WTC11 (cell line): ENCODE results near the gene ZSCAN18. TPM values are rescaled to one million over a fixed set of nuclear protein-coding genes. Genes with fewer than 3 reads are reported as not detected.
A peak's percentile ranks its signal among the peaks of the same experiment; 100 is the strongest.

Experiments used
- ATAC-seq: fragments of 200-7000 bp; cut with Tn5 transposase; 2 replicates; pipeline ENCODE4 v1.10.0; 2021; ENCODE audit warnings: mild to moderate bottlenecking, moderate library complexity
- CTCF ChIA-PET: fragments of 300-600 bp; sonication (Branson Sonifier 250); formaldehyde crosslinking; loops from one replicate; lab custom pipeline; 2021; ENCODE audit warnings: antibody characterized with exemption; lab: Charles Lee
- POLR2A ChIA-PET: fragments of 350-600 bp; sonication (Branson Sonifier 250); formaldehyde crosslinking; loops from one replicate; lab custom pipeline; 2021; ENCODE audit warnings: antibody characterized with exemption; lab: Charles Lee
- DNase-seq: peaks from one replicate; pipeline ENCODE4 v3.0.0; 2021; ENCODE audit warnings: low spot score
- H3K27ac Mint-ChIP-seq: 2 replicates; pipeline ENCODE4 v1.8.0; 2021; ENCODE audit warnings: mixed read lengths
- H3K27me3 Mint-ChIP-seq: 2 replicates; pipeline ENCODE4 v1.8.0; 2021; ENCODE audit warnings: low read depth, mild to moderate bottlenecking, moderate library complexity, mixed read lengths
- H3K36me3 Mint-ChIP-seq: 2 replicates; pipeline ENCODE4 v1.8.0; 2021; ENCODE audit warnings: mixed read lengths
- H3K4me1 Mint-ChIP-seq: 2 replicates; pipeline ENCODE4 v1.8.0; 2022; ENCODE audit warnings: mixed read lengths
- H3K4me3 Mint-ChIP-seq: 2 replicates; pipeline ENCODE4 v1.8.0; 2021; ENCODE audit warnings: mild to moderate bottlenecking, moderate library complexity, mixed read lengths
- H3K9me3 Mint-ChIP-seq: 2 replicates; pipeline ENCODE4 v1.8.0; 2021; ENCODE audit warnings: mixed read lengths
- CREM ChIP-seq: sonication (generic); formaldehyde crosslinking; IDR thresholded peaks from 2 replicates; pipeline ENCODE4 v1.8.1; 2022; ENCODE audit warnings: mild to moderate bottlenecking, missing genetic modification reagents, moderate library complexity
- ESRRA ChIP-seq: sonication (generic); formaldehyde crosslinking; IDR thresholded peaks from 2 replicates; pipeline ENCODE4 v1.8.1; 2022; ENCODE audit warnings: mild to moderate bottlenecking, missing genetic modification reagents, borderline replicate concordance
- FOXJ3 ChIP-seq: sonication (generic); formaldehyde crosslinking; IDR thresholded peaks from 2 replicates; pipeline ENCODE4 v1.9.0; 2021; ENCODE audit warnings: missing genetic modification reagents, mild to moderate bottlenecking, borderline replicate concordance
- GABPB1 ChIP-seq: sonication (generic); formaldehyde crosslinking; IDR thresholded peaks from 2 replicates; pipeline ENCODE4 v1.8.1; 2023; ENCODE audit warnings: mild to moderate bottlenecking, missing genetic modification reagents
- NR3C1 ChIP-seq: sonication (generic); formaldehyde crosslinking; conservative IDR thresholded peaks from 2 replicates; pipeline ENCODE4 v1.8.1; 2023; ENCODE audit warnings: low read depth, mild to moderate bottlenecking, missing genetic modification reagents
- SMAD3 ChIP-seq: sonication (generic); formaldehyde crosslinking; IDR thresholded peaks from 2 replicates; pipeline ENCODE4 v1.8.0; 2022; ENCODE audit warnings: missing genetic modification reagents, mild to moderate bottlenecking, borderline replicate concordance
- TEAD1 ChIP-seq: sonication (generic); formaldehyde crosslinking; IDR thresholded peaks from 2 replicates; pipeline ENCODE4 v1.8.0; 2022; ENCODE audit warnings: mild to moderate bottlenecking, missing genetic modification reagents
- ZNF263 ChIP-seq: sonication (generic); formaldehyde crosslinking; IDR thresholded peaks from 2 replicates; pipeline ENCODE4 v1.8.1; 2022; ENCODE audit warnings: low read depth, mild to moderate bottlenecking, moderate library complexity, missing genetic modification reagents
- ZNF317 ChIP-seq: sonication (generic); formaldehyde crosslinking; IDR thresholded peaks from 2 replicates; pipeline ENCODE4 v1.8.1; 2023; ENCODE audit warnings: low read depth, mild to moderate bottlenecking, moderate library complexity, missing genetic modification reagents, borderline replicate concordance
- ZNF416 ChIP-seq: fragments of 250-450 bp; sonication (Bioruptor Pico); IDR thresholded peaks from 2 replicates; pipeline ENCODE4 v1.9.0; 2021; ENCODE audit warnings: mild to moderate bottlenecking, inconsistent platforms
- total RNA-seq: library from RNA; stranded (reverse); gene quantifications from 3 replicates; pipeline ENCODE4 v1.2.3, GENCODE V29; 2021
- TF ChIP-seq, protein P1 (sequence below): sonication (generic); formaldehyde crosslinking; IDR thresholded peaks from 2 replicates; pipeline ENCODE4 v1.8.1; 2022; ENCODE audit warnings: mild to moderate bottlenecking, moderate library complexity, missing genetic modification reagents
- TF ChIP-seq, protein P2 (sequence below): fragments of 250-450 bp; sonication (Bioruptor Pico); IDR thresholded peaks from 2 replicates; pipeline ENCODE4 v1.8.0; 2021; ENCODE audit warnings: mild to moderate bottlenecking
- TF ChIP-seq, protein P3 (sequence below): sonication (generic); formaldehyde crosslinking; conservative IDR thresholded peaks from 2 replicates; pipeline ENCODE4 v1.8.1; 2023; ENCODE audit warnings: mild to moderate bottlenecking, low read depth, missing genetic modification reagents, moderate library complexity
- TF ChIP-seq, protein P4 (sequence below): sonication (generic); formaldehyde crosslinking; IDR thresholded peaks from 2 replicates; pipeline ENCODE4 v1.8.0; 2022; ENCODE audit warnings: missing genetic modification reagents
- TF ChIP-seq, protein P5 (sequence below): sonication (generic); formaldehyde crosslinking; IDR thresholded peaks from 2 replicates; pipeline ENCODE4 v1.8.1; 2023; ENCODE audit warnings: mild to moderate bottlenecking, moderate library complexity, missing genetic modification reagents
- TF ChIP-seq, protein P6 (sequence below): sonication (generic); formaldehyde crosslinking; IDR thresholded peaks from 2 replicates; pipeline ENCODE4 v1.8.1; 2023; ENCODE audit warnings: mild to moderate bottlenecking, missing genetic modification reagents
- TF ChIP-seq, protein P7 (sequence below): sonication (generic); formaldehyde crosslinking; IDR thresholded peaks from 2 replicates; pipeline ENCODE4 v1.8.1; 2023; ENCODE audit warnings: mild to moderate bottlenecking, missing genetic modification reagents
- TF ChIP-seq, protein P8 (sequence below): sonication (generic); formaldehyde crosslinking; IDR thresholded peaks from 2 replicates; pipeline ENCODE4 v1.8.0; 2023; ENCODE audit warnings: mild to moderate bottlenecking, missing genetic modification reagents

ZSCAN18 gene
- total RNA-seq, 1 experiment from 2014 or later, result 55.9 TPM

DNA sequence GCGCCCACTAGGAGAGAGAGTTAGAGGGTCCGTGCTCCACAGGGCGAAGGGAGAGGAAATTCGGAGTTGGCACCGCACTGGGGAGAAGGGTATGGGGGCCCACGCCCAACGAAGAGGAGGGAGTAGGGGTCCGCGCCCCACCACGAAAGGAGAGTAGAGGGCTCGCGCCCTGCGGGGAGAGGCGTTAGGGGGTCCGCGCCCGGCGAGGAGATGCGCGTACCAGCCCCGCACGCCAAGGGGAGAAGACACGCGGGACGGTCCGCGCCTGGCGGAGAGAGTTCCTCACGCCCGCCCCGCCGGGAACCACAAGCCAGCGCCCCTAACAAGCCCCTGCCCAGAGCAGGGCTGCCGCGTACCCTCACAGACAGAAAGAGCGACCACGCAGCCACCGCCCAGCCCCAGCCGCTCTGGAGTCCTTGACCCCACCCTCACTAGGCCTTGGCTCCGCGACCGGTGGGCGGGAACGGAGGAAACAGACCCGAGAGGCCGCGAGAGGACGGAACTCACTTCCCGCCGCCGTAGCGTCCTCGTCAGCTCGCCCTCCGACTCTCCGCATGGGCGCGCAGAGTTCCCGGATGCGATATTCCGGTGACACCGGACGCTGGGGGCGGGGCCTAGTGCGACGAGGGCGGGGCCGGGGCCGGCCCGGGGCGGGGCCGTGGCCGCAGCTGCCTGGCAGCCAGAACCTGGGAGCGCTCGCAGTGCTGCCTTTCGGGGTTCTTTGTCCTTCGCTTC is 20.0 kb upstream of the ZSCAN18 start:
- Mint-ChIP-seq H3K4me3 (peak overlapping the region; percentile 59), H3K27me3 (peaks cover 36% of the 10 kb centered on the region), H3K36me3 (peaks cover 52% of the 10 kb centered on the region), H3K9me3 (peaks cover 76% of the 10 kb centered on the region), H3K4me1 (no peaks in the 10 kb centered on the region)
- POLR2A ChIA-PET, result no interaction called here
- peak; percentile 40 for DNase-seq
- TF ChIP-seq CREM (CRISPR knock-in tag) (no peak), SMAD3 (CRISPR knock-in tag) (no peak), ZNF317 (CRISPR knock-in tag) (no peak), ESRRA (CRISPR knock-in tag) (no peak), ZNF416 (CRISPR knock-in tag) (no peak), FOXJ3 (CRISPR knock-in tag) (no peak), TEAD1 (CRISPR knock-in tag) (no peak), ZNF263 (CRISPR knock-in tag) (no peak), NR3C1 (CRISPR knock-in tag) (no peak), GABPB1 (no peak)
- TF ChIP-seq, protein P1, sequence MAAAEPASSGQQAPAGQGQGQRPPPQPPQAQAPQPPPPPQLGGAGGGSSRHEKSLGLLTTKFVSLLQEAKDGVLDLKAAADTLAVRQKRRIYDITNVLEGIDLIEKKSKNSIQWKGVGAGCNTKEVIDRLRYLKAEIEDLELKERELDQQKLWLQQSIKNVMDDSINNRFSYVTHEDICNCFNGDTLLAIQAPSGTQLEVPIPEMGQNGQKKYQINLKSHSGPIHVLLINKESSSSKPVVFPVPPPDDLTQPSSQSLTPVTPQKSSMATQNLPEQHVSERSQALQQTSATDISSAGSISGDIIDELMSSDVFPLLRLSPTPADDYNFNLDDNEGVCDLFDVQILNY (CRISPR knock-in tag), result no peak
- TF ChIP-seq, protein P2, sequence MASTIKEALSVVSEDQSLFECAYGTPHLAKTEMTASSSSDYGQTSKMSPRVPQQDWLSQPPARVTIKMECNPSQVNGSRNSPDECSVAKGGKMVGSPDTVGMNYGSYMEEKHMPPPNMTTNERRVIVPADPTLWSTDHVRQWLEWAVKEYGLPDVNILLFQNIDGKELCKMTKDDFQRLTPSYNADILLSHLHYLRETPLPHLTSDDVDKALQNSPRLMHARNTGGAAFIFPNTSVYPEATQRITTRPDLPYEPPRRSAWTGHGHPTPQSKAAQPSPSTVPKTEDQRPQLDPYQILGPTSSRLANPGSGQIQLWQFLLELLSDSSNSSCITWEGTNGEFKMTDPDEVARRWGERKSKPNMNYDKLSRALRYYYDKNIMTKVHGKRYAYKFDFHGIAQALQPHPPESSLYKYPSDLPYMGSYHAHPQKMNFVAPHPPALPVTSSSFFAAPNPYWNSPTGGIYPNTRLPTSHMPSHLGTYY (CRISPR knock-in tag), result no peak
- TF ChIP-seq, protein P3, sequence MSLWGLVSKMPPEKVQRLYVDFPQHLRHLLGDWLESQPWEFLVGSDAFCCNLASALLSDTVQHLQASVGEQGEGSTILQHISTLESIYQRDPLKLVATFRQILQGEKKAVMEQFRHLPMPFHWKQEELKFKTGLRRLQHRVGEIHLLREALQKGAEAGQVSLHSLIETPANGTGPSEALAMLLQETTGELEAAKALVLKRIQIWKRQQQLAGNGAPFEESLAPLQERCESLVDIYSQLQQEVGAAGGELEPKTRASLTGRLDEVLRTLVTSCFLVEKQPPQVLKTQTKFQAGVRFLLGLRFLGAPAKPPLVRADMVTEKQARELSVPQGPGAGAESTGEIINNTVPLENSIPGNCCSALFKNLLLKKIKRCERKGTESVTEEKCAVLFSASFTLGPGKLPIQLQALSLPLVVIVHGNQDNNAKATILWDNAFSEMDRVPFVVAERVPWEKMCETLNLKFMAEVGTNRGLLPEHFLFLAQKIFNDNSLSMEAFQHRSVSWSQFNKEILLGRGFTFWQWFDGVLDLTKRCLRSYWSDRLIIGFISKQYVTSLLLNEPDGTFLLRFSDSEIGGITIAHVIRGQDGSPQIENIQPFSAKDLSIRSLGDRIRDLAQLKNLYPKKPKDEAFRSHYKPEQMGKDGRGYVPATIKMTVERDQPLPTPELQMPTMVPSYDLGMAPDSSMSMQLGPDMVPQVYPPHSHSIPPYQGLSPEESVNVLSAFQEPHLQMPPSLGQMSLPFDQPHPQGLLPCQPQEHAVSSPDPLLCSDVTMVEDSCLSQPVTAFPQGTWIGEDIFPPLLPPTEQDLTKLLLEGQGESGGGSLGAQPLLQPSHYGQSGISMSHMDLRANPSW (CRISPR knock-in tag), result no peak
- TF ChIP-seq, protein P4, sequence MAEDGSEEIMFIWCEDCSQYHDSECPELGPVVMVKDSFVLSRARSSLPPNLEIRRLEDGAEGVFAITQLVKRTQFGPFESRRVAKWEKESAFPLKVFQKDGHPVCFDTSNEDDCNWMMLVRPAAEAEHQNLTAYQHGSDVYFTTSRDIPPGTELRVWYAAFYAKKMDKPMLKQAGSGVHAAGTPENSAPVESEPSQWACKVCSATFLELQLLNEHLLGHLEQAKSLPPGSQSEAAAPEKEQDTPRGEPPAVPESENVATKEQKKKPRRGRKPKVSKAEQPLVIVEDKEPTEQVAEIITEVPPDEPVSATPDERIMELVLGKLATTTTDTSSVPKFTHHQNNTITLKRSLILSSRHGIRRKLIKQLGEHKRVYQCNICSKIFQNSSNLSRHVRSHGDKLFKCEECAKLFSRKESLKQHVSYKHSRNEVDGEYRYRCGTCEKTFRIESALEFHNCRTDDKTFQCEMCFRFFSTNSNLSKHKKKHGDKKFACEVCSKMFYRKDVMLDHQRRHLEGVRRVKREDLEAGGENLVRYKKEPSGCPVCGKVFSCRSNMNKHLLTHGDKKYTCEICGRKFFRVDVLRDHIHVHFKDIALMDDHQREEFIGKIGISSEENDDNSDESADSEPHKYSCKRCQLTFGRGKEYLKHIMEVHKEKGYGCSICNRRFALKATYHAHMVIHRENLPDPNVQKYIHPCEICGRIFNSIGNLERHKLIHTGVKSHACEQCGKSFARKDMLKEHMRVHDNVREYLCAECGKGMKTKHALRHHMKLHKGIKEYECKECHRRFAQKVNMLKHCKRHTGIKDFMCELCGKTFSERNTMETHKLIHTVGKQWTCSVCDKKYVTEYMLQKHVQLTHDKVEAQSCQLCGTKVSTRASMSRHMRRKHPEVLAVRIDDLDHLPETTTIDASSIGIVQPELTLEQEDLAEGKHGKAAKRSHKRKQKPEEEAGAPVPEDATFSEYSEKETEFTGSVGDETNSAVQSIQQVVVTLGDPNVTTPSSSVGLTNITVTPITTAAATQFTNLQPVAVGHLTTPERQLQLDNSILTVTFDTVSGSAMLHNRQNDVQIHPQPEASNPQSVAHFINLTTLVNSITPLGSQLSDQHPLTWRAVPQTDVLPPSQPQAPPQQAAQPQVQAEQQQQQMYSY (CRISPR knock-in tag), result no peak
- TF ChIP-seq, protein P5, sequence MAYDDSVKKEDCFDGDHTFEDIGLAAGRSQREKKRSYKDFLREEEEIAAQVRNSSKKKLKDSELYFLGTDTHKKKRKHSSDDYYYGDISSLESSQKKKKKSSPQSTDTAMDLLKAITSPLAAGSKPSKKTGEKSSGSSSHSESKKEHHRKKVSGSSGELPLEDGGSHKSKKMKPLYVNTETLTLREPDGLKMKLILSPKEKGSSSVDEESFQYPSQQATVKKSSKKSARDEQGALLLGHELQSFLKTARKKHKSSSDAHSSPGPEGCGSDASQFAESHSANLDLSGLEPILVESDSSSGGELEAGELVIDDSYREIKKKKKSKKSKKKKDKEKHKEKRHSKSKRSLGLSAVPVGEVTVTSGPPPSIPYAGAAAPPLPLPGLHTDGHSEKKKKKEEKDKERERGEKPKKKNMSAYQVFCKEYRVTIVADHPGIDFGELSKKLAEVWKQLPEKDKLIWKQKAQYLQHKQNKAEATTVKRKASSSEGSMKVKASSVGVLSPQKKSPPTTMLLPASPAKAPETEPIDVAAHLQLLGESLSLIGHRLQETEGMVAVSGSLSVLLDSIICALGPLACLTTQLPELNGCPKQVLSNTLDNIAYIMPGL (CRISPR knock-in tag), result no peak
- TF ChIP-seq, protein P6, sequence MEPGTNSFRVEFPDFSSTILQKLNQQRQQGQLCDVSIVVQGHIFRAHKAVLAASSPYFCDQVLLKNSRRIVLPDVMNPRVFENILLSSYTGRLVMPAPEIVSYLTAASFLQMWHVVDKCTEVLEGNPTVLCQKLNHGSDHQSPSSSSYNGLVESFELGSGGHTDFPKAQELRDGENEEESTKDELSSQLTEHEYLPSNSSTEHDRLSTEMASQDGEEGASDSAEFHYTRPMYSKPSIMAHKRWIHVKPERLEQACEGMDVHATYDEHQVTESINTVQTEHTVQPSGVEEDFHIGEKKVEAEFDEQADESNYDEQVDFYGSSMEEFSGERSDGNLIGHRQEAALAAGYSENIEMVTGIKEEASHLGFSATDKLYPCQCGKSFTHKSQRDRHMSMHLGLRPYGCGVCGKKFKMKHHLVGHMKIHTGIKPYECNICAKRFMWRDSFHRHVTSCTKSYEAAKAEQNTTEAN, result no peak
- TF ChIP-seq, protein P7, sequence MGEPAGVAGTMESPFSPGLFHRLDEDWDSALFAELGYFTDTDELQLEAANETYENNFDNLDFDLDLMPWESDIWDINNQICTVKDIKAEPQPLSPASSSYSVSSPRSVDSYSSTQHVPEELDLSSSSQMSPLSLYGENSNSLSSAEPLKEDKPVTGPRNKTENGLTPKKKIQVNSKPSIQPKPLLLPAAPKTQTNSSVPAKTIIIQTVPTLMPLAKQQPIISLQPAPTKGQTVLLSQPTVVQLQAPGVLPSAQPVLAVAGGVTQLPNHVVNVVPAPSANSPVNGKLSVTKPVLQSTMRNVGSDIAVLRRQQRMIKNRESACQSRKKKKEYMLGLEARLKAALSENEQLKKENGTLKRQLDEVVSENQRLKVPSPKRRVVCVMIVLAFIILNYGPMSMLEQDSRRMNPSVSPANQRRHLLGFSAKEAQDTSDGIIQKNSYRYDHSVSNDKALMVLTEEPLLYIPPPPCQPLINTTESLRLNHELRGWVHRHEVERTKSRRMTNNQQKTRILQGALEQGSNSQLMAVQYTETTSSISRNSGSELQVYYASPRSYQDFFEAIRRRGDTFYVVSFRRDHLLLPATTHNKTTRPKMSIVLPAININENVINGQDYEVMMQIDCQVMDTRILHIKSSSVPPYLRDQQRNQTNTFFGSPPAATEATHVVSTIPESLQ (CRISPR knock-in tag), result no peak
- TF ChIP-seq, protein P8, sequence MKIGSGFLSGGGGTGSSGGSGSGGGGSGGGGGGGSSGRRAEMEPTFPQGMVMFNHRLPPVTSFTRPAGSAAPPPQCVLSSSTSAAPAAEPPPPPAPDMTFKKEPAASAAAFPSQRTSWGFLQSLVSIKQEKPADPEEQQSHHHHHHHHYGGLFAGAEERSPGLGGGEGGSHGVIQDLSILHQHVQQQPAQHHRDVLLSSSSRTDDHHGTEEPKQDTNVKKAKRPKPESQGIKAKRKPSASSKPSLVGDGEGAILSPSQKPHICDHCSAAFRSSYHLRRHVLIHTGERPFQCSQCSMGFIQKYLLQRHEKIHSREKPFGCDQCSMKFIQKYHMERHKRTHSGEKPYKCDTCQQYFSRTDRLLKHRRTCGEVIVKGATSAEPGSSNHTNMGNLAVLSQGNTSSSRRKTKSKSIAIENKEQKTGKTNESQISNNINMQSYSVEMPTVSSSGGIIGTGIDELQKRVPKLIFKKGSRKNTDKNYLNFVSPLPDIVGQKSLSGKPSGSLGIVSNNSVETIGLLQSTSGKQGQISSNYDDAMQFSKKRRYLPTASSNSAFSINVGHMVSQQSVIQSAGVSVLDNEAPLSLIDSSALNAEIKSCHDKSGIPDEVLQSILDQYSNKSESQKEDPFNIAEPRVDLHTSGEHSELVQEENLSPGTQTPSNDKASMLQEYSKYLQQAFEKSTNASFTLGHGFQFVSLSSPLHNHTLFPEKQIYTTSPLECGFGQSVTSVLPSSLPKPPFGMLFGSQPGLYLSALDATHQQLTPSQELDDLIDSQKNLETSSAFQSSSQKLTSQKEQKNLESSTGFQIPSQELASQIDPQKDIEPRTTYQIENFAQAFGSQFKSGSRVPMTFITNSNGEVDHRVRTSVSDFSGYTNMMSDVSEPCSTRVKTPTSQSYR (CRISPR knock-in tag), result no peak
- TF ChIP-seq, all 79 proteins: peak for 0
- CTCF ChIA-PET, result no interaction called here
- no peak overlapping the region for H3K27ac Mint-ChIP-seq
- peak; percentile 79 for ATAC-seq
